ENCODE data around the gene RNPEPL1.

GRCh38 chr2:240523451-240524281 is 44.6 kb upstream of the RNPEPL1 start:
- no peak for TF ChIP-seq POLR2AphosphoS5 (IDR thresholded peaks at IDR 0.05)
- no peak for TF ChIP-seq POLR2A (IDR thresholded peaks at IDR 0.05; ENCODE audit: low read depth)
